ENCODE results near the gene MAGI1. TPM values are rescaled to one million over a fixed set of nuclear protein-coding genes. Genes with fewer than 3 reads are reported as not detected.

Gene MAGI1
- total RNA-seq, 1 experiment from 2014 or later: 0.77 TPM

- in situ Hi-C loops (cut with HindIII; ENCODE audit: low pct_unique_long_range_greater_than_20kb, low sequenced_read_pairs): no loop called here
Observed at GRCh38 chr3:66023229-66023628, 15.5 kb downstream of the MAGI1 start.

GRCh38 chr3:66021731-66022131 is 17.0 kb downstream of the MAGI1 start:
- DNase-seq (ENCODE audit: low read depth, low spot score): no peak
- in situ Hi-C loops (cut with HindIII; ENCODE audit: low pct_unique_long_range_greater_than_20kb, low sequenced_read_pairs): no loop called here

More at GRCh38 chr3:66023229-66023628, 15.5 kb downstream of the MAGI1 start:
- no peak for DNase-seq (ENCODE audit: low read depth, low spot score)

GRCh38 chr3:66019896-66020295 is 18.8 kb downstream of the MAGI1 start:
- DNase-seq (ENCODE audit: low read depth, low spot score): no peak
- in situ Hi-C loops (cut with HindIII; ENCODE audit: low pct_unique_long_range_greater_than_20kb, low sequenced_read_pairs): no loop called here

DNA sequence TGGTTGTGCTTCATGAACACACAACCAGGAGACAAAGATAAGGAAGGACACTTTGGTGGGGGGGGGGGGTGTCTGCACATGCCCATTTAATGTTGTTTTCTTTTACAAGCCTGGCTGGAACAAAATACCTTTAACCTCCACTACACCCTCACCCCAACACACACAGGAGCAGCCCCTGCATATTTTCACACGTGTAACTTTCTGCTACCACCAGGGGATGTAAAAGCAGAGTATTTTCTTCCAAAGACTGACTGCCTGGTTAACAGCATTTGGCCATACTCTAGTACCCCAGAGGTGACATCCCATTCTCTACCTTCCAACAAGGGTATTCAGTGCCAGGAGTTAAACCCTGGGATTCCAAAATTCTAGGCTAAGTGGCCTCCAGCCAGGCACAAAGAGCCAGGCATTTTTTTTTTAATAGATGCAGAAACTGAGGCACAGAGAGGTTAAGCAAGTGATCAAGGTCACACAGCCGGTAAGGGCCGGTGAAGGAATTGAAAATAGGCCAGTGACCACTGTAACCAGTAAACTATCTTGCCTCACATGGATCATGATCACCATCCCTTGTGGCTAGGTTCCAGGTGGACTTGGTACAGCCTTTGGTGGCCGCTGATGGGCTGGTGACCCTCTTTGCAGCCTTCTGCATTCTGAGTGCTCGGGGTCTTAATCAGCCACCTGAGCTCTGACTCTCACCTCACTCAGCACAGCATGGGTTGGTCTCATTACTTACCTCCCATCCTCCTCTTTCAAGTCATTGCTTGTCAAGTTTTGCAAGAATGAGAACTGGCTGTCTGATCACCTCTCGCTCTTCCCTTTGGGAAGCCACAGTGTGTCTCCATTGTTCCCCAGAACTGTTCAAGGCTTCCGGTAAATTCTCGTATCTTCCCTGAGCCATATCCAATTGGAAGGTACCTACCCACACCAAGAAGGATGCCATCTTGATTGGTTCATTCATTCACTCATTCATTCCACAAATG is 20.4 kb downstream of the MAGI1 start:
- no peak for DNase-seq (ENCODE audit: low read depth, low spot score)
- in situ Hi-C loops (cut with HindIII; ENCODE audit: low pct_unique_long_range_greater_than_20kb, low sequenced_read_pairs): no loop called here

DNA sequence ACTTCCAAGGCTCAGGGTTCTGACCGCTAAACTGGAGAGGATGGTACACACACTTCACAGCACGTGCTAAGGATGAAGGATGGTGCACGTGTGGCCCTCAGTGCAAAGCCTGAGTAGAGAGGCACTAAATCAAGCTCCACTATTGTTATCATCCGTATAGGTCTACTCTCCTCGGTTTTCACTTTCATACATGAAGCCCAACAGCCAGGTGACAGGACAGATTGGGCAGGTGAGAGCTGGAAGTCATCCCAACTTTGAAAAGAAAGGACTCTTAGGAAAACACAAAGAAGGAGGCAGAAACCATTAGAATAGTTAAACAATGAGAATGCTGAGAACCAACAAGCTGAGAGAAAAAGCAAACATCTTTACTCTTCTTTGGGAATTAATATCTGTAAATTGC is 21.1 kb downstream of the MAGI1 start:
- in situ Hi-C loops (cut with HindIII; ENCODE audit: low pct_unique_long_range_greater_than_20kb, low sequenced_read_pairs): no loop called here
- no peak for DNase-seq (ENCODE audit: low read depth, low spot score)

GRCh38 chr3:66017084-66017483 is 21.6 kb downstream of the MAGI1 start:
- in situ Hi-C loops (cut with HindIII; ENCODE audit: low pct_unique_long_range_greater_than_20kb, low sequenced_read_pairs): no loop called here
- no peak for DNase-seq (ENCODE audit: low read depth, low spot score)

GRCh38 chr3:66015841-66016240 is 22.9 kb downstream of the MAGI1 start:
- no peak for DNase-seq (ENCODE audit: low read depth, low spot score)
- in situ Hi-C loops (cut with HindIII; ENCODE audit: low pct_unique_long_range_greater_than_20kb, low sequenced_read_pairs): no loop called here

- no peak for DNase-seq (ENCODE audit: low read depth, low spot score)
- in situ Hi-C loops (cut with HindIII; ENCODE audit: low pct_unique_long_range_greater_than_20kb, low sequenced_read_pairs): no loop called here
Observed at GRCh38 chr3:66014651-66015050, 24.1 kb downstream of the MAGI1 start.

GRCh38 chr3:66014056-66014455 is 24.7 kb downstream of the MAGI1 start:
- in situ Hi-C loops (cut with HindIII; ENCODE audit: low pct_unique_long_range_greater_than_20kb, low sequenced_read_pairs): no loop called here
- DNase-seq (ENCODE audit: low read depth, low spot score): no peak

DNA sequence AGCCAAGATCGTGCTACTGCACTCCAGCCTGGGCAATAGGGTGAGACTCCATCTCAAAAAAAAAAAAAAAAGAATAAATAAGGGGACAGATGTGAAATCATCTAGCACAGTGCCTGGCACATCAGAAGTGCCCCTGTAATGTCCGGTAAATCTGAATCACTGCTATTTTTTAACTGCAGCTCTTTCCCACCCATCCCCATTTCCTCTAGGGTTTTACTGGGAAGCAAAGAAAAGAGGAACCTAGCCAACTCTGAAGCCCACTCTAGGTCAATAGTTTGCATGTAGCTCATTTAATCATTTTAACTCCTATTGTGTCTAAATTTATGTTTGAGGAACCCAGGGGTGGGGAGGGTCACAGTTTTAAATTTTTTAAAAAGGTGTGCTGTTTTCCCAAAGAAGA is 26.0 kb downstream of the MAGI1 start:
- in situ Hi-C loops (cut with HindIII; ENCODE audit: low pct_unique_long_range_greater_than_20kb, low sequenced_read_pairs): no loop called here
- no peak for DNase-seq (ENCODE audit: low read depth, low spot score)

- in situ Hi-C loops (cut with HindIII; ENCODE audit: low pct_unique_long_range_greater_than_20kb, low sequenced_read_pairs): no loop called here
- no peak for DNase-seq (ENCODE audit: low read depth, low spot score)
Observed at GRCh38 chr3:66010739-66011655, 27.7 kb downstream of the MAGI1 start.

DNA sequence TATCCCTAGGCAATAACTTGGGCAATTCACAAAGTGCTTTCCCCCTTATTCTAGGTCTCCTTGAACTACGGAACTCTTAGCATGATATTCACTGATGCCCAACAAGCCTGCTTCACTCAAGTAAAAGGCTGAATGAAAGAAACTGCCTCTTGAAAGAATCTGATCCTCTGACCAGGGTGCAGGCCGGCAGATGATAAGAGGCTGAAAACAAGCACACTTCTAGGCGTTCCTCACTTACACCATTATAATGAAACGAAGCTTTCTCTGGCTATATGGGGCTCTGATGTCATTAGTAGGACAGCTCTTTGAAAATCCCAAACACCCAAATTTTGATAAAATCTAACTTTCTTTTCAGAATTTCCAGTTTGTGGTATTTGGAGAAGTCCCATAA is 28.4 kb downstream of the MAGI1 start:
- DNase-seq (ENCODE audit: low read depth, low spot score): no peak
- in situ Hi-C loops (cut with HindIII; ENCODE audit: low pct_unique_long_range_greater_than_20kb, low sequenced_read_pairs): no loop called here

GRCh38 chr3:66004244-66004643 is 34.5 kb downstream of the MAGI1 start:
- in situ Hi-C loops (cut with HindIII; ENCODE audit: low pct_unique_long_range_greater_than_20kb, low sequenced_read_pairs): no loop called here
- no peak for DNase-seq (ENCODE audit: low read depth, low spot score)

- DNase-seq (ENCODE audit: low read depth, low spot score): no peak
- in situ Hi-C loops (cut with HindIII; ENCODE audit: low pct_unique_long_range_greater_than_20kb, low sequenced_read_pairs): no loop called here
Observed at GRCh38 chr3:66001626-66002025, 37.1 kb downstream of the MAGI1 start.

- in situ Hi-C loops (cut with HindIII; ENCODE audit: low pct_unique_long_range_greater_than_20kb, low sequenced_read_pairs): no loop called here
- DNase-seq (ENCODE audit: low read depth, low spot score): no peak
Observed at GRCh38 chr3:66000506-66000905, 38.2 kb downstream of the MAGI1 start.

- DNase-seq (ENCODE audit: low read depth, low spot score): no peak
- in situ Hi-C loops (cut with HindIII; ENCODE audit: low pct_unique_long_range_greater_than_20kb, low sequenced_read_pairs): no loop called here
Observed at GRCh38 chr3:65999606-66000005, 39.1 kb downstream of the MAGI1 start.

GRCh38 chr3:65996589-65996988 is 42.1 kb downstream of the MAGI1 start:
- no peak for DNase-seq (ENCODE audit: low read depth, low spot score)

GRCh38 chr3:65995515-65995914 is 43.2 kb downstream of the MAGI1 start:
- DNase-seq (ENCODE audit: low read depth, low spot score): no peak
- in situ Hi-C loops (cut with HindIII; ENCODE audit: low pct_unique_long_range_greater_than_20kb, low sequenced_read_pairs): no loop called here

More at GRCh38 chr3:65996589-65996988, 42.1 kb downstream of the MAGI1 start:
- in situ Hi-C loops (cut with HindIII; ENCODE audit: low pct_unique_long_range_greater_than_20kb, low sequenced_read_pairs): no loop called here
